NCI-H748 treated with DMSO at 0.1 percent for 48 hours (cell line): ENCODE measurements around the gene SPINT1.
"Not testable (repeated sequence)": the region's sequence is repeated elsewhere in the genome, so short reads cannot be mapped to it uniquely, and the experiment has no call there.

Source experiments
- DNase-seq: peaks from one replicate; lab custom pipeline; 2025; lab: John Stamatoyannopoulos, UW

Gene SPINT1

GRCh38 chr15:40859206-40859851 is 15.5 kb downstream of the SPINT1 start:
- peak; percentile 23 for DNase-seq

GRCh38 chr15:40861147-40861546 is 17.3 kb downstream of the SPINT1 start:
- DNase-seq, result not testable (repeated sequence)

DNA sequence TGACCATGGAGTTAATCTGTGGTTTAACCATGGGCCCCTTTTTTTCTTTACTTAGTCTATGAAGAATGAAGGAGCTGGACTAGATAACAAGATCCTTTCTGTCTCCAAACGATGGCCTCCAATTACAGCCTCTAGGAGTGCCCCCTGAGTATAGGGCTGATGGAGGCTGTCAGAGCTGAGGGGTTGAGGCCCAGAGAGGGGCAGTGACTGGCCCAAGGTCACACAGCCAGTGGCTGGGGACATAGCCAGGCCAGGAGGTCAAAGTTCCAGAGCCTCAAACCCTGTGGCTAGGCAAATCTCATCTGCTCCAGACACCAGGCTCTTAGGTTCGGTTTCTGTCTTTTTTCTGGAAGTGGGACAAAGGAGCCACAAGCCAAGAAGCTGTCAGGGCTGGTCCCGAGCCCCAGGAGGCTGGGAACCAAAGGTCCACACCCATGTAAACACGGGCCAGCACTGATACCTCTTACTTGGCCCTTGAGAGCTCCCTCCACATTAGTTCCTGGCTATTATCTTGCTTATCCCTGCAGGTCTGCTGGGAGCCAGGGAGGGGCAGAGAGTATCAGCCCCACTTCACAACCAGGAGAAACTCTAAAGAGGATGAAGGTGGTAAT is 19.9 kb downstream of the SPINT1 start:
- DNase-seq, result no peak

DNA sequence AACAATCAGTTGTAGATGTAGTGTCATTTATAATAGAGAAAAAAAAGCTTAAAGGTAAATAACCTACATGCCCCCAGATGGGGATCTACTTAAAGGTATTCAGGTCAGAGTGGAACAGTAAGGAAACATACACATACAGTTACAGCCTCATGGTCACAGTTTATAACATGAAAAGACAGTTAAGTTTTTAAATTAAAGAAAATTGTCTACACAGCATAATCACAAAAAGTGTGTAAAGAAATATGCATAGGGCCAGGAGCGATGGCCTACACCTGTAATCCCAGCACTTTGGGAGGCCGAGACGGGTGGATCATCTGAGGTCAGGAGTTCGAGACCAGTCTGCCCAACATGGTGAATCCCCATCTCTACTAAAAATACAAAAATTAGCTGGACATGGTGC is 23.4 kb downstream of the SPINT1 start:
- DNase-seq, result no peak

DNA sequence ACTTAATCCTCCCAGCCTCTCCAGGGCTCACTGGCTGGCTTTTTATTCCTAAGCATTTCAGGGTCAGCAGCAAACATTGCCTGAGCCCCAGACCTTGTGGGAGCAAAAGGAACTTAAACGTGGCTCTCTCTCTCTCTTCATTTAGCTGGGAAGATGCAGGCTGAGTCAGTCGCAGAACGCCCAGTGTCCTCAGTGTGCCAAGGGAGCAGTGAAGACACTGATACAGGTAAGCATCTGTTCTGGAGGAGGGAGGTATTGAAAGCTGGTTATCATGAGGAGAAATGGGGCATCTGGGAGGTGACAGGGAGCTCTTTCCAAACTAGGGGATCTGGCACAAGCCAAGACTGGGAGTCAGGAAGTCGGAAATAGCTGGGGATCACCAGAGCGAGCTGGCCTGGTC is 25.8 kb downstream of the SPINT1 start:
- no peak for DNase-seq

DNA sequence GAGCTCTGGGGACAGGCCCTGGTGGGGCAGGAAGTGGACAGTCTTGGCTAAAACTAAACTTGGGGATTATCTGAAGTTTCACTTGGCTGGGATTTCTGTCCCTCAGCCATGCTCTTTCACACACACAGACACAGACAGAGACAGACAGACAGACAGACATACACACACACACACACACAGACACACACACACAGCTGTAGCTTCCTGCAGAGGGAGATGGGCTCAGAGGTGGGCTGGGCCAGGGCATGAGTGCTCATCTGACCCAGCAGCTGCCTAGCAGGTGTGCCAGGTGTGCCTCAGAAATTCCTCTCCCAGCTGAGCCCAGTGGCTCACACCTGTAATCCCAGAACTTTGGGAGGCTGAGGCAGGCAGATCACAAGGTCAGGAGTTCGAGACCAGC is 26.9 kb downstream of the SPINT1 start:
- DNase-seq, result no peak

GRCh38 chr15:40871749-40872617 is 28.1 kb downstream of the SPINT1 start:
- no peak for DNase-seq

DNA sequence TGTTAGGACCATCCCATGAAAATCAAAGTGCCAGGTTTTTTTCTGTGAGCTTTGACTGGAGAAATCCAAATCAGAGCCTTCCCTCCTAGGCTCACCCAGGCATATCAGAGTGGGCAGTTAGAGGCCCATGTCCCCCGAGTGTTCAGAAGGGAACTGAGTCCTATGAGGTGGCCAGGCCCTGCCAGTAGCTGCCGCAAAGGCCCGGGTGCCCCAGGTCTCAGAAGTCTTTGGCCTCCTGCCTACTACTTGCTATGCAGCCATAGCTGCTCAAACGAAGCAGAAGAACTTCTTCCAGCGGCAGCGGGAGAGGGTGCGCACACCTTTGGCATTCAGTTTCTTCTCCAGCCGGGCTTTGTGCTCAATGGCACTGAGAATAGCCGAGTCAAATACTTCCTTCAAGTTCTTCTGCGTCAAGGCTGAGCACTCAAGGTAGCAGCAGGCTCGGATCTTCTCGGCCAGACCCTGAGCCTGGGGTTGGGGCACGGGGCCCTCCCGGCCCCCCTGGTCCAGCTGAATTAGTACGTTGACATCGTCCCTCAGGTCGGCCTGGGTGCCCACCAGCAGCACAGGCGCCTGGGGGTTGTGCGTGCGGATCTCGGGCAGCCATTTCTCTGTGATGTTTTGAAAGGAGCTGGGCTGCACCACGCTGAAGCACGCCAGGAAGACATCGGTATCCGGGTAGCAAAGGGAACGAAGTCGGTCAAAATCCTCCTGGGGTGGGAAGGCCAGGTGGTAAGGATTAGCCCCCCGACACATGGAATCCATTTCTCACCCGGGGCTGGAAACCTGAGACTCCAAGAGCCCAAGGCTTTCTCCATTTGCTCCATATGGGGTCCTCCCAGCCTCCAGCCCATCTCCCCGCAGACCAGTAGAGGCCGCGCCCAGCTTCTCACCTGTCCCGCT is 29.2 kb downstream of the SPINT1 start:
- no peak for DNase-seq

GRCh38 chr15:40873694-40874561 is 30.1 kb downstream of the SPINT1 start, which contains the start of gene RHOV:
RHOV (minus strand) TSS chr15:40874234; CDS start chr15:40874139, 95 bp downstream.
- DNase-seq, result peak; percentile 35

DNA sequence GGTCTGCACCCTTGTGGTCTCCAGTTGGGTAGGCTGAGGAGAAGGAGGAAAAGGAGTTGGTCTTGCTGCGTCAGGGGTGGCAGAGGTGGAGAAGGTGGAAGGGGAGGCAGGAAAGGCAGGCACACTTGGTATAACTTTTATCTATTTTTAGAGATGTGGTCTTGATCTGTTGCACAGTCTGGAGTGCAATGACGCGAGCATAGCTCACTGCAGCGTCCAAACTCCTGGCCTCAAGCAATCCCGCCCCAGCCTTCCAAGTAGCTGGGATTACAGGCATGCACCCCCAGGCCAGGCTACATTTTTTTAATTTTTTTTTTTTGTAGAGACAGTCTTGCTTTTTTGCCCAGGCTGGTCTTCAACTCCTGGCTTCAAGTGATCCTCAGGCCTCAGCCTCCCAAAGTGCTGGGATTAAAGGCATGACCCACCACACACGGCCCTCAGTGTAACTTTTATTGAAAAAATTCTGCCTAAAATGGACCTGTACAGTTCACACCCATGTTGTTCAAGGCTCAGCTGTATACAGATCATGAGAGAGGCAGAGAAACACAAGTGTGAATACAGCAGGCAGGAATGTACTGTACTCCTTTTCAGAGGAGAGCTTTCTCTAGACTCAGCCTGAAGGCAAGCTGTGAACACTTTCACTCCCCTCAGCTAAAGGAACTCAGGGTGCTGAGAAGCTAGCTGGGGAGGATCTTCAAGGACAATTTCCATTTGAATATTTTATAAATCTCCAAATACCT is 32.3 kb downstream of the SPINT1 start:
- DNase-seq, result no peak

DNA sequence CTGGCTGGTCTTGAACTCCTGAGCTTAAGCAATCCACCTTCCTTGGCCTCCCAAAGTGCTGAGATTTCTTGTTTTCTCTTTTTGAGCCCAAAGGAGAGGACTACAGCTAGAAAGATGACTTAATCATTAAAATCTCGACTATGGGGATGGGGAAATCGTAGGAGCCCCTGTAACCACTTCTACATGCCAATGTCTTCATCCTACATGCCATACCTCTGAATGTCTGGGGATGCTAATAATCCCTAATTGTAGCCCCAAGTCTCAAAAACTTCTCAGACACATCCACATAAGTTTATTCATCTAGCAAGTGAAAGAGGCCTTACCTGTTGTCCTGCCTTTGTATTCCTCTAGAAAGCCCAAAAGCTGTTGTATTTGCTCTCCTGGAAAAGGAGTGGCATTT is 33.8 kb downstream of the SPINT1 start:
- DNase-seq, result no peak

DNA sequence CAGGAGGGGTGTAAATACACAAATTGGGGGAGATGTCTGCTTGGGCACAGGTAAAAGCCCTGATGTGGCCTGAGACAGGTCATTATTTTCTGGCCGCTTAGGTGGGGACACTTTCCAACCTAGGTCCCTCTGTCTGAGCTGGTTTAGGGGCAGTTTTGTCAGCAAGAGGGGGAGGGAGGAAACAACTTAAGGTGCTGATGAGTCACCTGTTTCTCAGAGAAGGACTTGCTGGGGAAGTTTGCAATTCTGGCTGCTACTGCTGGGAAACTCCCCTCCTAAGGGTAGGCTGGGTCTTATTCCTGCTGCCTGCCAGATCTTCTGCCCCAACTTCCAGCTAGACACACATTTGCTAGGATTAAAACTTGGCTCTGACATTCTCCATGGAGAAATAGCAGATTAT is 34.9 kb downstream of the SPINT1 start:
- no peak for DNase-seq

- no peak for DNase-seq
These were observed 35.8 kb downstream of the SPINT1 start for GRCh38 chr15:40879609-40880008.

GRCh38 chr15:40881351-40881750 is 37.5 kb downstream of the SPINT1 start:
- DNase-seq, result no peak

GRCh38 chr15:40886586-40886985 is 42.7 kb downstream of the SPINT1 start:
- DNase-seq, result no peak

GRCh38 chr15:40889112-40889511 is 45.3 kb downstream of the SPINT1 start:
- no peak for DNase-seq

DNA sequence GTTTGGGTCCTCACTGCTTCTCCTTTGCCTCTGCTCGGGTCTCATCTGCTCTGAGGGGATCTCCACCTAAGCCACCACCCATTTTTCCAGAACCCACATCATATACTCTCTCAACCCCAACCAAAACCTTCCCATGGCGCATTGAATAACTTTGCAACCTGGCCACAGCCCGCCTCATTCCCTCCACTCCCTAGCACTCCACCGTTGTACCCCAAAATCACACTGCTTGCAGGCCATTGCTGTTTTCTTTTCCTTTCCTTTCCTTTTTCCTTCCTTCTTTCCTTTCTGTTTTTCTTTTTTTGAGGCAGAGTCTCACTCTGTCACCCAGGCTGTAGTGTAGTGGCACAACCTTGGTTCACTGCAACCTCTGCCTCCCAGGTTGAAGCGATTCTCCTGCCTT is 47.3 kb downstream of the SPINT1 start:
- no peak for DNase-seq

GRCh38 chr15:40891810-40892446 is 48.1 kb downstream of the SPINT1 start:
- peak; percentile 5 for DNase-seq

- DNase-seq, result no peak
These were observed 48.7 kb downstream of the SPINT1 start for GRCh38 chr15:40892447-40893012.
